ENCODE measurements around the gene ACTR6. TPM values are rescaled to one million over a fixed set of nuclear protein-coding genes. Genes with fewer than 3 reads are reported as not detected.

ACTR6 gene
- total RNA-seq (2013; cell fraction: nucleolus; rRNA removed), result 27.3 and 40.9 TPM in 2 replicates
- total RNA-seq (2014; rRNA removed), result 17.4 and 23.6 TPM in 2 replicates
- 38.4 and 40.2 TPM in 2 replicates for total RNA-seq (2014; rRNA removed; fragmentation: Illumina TruSeq; extraction: Trizol)
- 35.6 and 40.7 TPM in 2 replicates for total RNA-seq (2021)
- polyA plus RNA-seq (2011; ENCODE audit: low read depth), result 9.8 TPM
- 40.2 and 70.8 TPM in 2 replicates for polyA plus RNA-seq (2011; rRNA removed)
- 13.8 and 19.5 TPM in 2 replicates for polyA plus RNA-seq (2011; cell fraction: cytosol; rRNA removed)
- 12.1 and 18.7 TPM in 2 replicates for polyA plus RNA-seq (2011; cell fraction: nucleus; rRNA removed)
- polyA plus RNA-seq (2012), result 17.9 and 29.4 TPM in 2 replicates
- polyA plus RNA-seq (2014; fragmentation: Illumina TruSeq; extraction: Trizol), result 37.2 and 47.4 TPM in 2 replicates
- polyA plus RNA-seq (2014; fragmentation: Nextera tagmentation; extraction: Ambion mirVana), result 10 to 100 TPM; 56.1 to 62.4 TPM
- 15.9 and 22.7 TPM in 2 replicates for polyA plus RNA-seq (2014; rRNA removed)
- polyA plus RNA-seq (2016; fragmentation: Nextera tagmentation; extraction: Ambion mirVana), result 10 to 100 TPM; 45.6 to 48.5 TPM
- 7.2 and 8.9 TPM in 2 replicates for polyA minus RNA-seq (2011; rRNA and poly(A)+ RNA removed)
- 4.0 and 5.9 TPM in 2 replicates for polyA minus RNA-seq (2011; cell fraction: cytosol; rRNA and poly(A)+ RNA removed)
- 9.1 and 12.2 TPM in 2 replicates for polyA minus RNA-seq (2011; cell fraction: nucleus; rRNA and poly(A)+ RNA removed)
- Bru-seq, nascent RNA, result percentile 81 among the genes with signal in this experiment
- percentile 76 among the genes with signal in this experiment for BruChase-seq, experiment 1, labeled RNA remaining after a 6-hour chase
- percentile 80 among the genes with signal in this experiment for BruChase-seq, experiment 2, labeled RNA remaining after a 2-hour chase
- long read RNA-seq, experiment 1, transcript ACTR6-201 (11 exons, 2,464 nt), result major isoform, 17 of 22 reads
- long read RNA-seq, experiment 1, partial matches to known transcripts, result 0 of 22 reads
- long read RNA-seq, experiment 1, other reads (novel, unspliced or antisense), result 1 of 22 reads
- long read RNA-seq, experiment 2, transcript ACTR6-204 (11 exons, 1,747 nt), result minor isoform, 6 of 154 reads
- long read RNA-seq, experiment 2, transcript ACTR6-212 (11 exons, 1,659 nt), result minor isoform, 5 of 154 reads
- long read RNA-seq, experiment 2, transcript ACTR6-201 (11 exons, 2,464 nt), result major isoform, 118 of 154 reads
- long read RNA-seq, experiment 2, partial matches to known transcripts, result 13 of 154 reads
- long read RNA-seq, experiment 2, other reads (novel, unspliced or antisense), result 11 of 154 reads

DNA sequence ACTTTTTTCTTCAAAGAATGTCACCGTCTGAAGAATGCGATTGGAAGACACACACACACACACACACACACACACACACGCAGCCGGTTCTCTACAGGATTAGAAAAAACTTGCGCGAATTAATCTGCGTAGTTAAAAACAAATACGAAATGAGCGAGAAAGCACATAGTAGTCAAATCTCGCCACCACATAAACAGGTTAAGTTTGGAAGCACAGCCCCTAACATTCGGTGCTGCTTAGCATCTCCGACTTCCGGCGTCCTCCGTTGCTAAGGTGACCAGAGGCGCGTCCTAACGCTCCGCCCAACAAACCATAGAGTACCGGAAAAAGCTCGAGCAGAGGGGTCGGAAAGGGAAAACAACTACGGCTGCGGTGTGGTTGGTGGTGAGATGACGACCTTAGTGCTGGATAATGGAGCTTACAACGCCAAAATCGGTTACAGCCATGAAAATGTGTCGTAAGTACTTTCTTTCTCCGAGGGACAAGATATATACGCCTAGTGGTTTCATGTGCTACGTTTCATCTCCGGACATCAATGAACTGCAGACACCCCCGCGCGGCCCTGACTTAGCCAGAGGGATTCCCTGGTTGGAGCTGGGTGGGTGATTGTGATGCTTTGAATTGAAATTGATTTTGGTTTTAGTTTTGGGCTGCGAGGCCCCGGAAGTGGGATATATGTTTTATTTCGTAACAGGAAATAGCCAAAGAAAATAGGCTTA lies at the start of gene ACTR6:
ACTR6 (plus strand) TSS at position 353 of the 719 bp plus-strand sequence; CDS start at position 390, 37 bp downstream.
- Histone ChIP-seq H3K36me3 (ENCODE audit: control insufficient read depth in 2 of 2, insufficient read depth in 2 of 2, low read length in 1 of 2) (no peaks in the 10 kb centered on the region), H4K20me1 (ENCODE audit: control insufficient read depth, insufficient read depth) (no peaks in the 10 kb centered on the region), H3K79me2 (ENCODE audit: control insufficient read depth, insufficient read depth, low read length) (peaks cover 29% of the 10 kb centered on the region), H3K27ac (ENCODE audit: control insufficient read depth, insufficient read depth) (peak within 1 kb of the TSS; percentile 83), H3K4me1 (ENCODE audit: control insufficient read depth, insufficient read depth, low read length) (peaks cover 6% of the 10 kb centered on the region; the same call in 1 of the 2 replicates), H3K9ac (ENCODE audit: control insufficient read depth, insufficient read depth, low read length) (peak within 1 kb of the TSS; percentile 84), H2AFZ (ENCODE audit: control insufficient read depth, low read depth, low read length) (peak within 1 kb of the TSS; percentile 94), H3K4me3 (peak within 1 kb of the TSS; percentile 82), H3K4me2 (ENCODE audit: control insufficient read depth, insufficient read depth) (peak within 1 kb of the TSS; percentile 95), H3K27me3 (replicated peaks in 1 of 2; ENCODE audit: control insufficient read depth in 2 of 2, insufficient read depth in 2 of 2, low read length in 1 of 2) (no peaks in the 10 kb centered on the region), H3K9me3 (replicated peaks; ENCODE audit: control insufficient read depth, insufficient read depth, low read length) (no peaks in the 10 kb centered on the region)
- FAIRE-seq, result peak; percentile 98
- SMC1A ChIA-PET (ENCODE audit: uncharacterized antibody, unreplicated experiment), result interaction anchor here (0.6 to 1.5 kb wide), 8 partner anchors 14 to 204 kb away, joined by 3 to 4 read pairs (median 4); no protein-coding TSS in a partner anchor
- RAD21 ChIA-PET (ENCODE audit: unreplicated experiment), result interaction anchor here (0.5 to 1.3 kb wide), 8 partner anchors 37 to 342 kb away, joined by 3 to 6 read pairs (median 3); partner anchors contain the start of genes DEPDC4 and SCYL2
- DNase-seq (ENCODE audit: low read depth, low spot score), result peak; percentile 91
- intact Hi-C loops (cut with micrococcal nuclease; ENCODE audit: unreplicated experiment), result loop anchor here (1.0 to 2.0 kb wide), 3 partner anchors 38 to 66 kb away; partner anchors contain the start of genes BLTP3B, DEPDC4 and SCYL2
- ATAC-seq, result peak; percentile 87
- WGBS (ENCODE audit: insufficient coverage, insufficient replicate concordance, low lambda C conversion rate, missing lambda C conversion rate), result 1% methylated on average over 38 of the region's 38 CpGs
- BruUV-seq (replicated peaks), result TSS peak; percentile 95
- in situ Hi-C loops (cut with MboI), result no loop called here
- POLR2A ChIA-PET, result interaction anchor here (0.9 to 2.9 kb wide), 5 partner anchors 9 to 373 kb away, joined by 3 to 7 read pairs (median 4); partner anchors contain the start of genes DEPDC4, GAS2L3 and SCYL2
- CTCF ChIA-PET, result interaction anchor here (0.8 to 1.5 kb wide), 5 partner anchors 12 to 62 kb away, joined by 3 to 9 read pairs (median 3); no protein-coding TSS in a partner anchor
- TF ChIP-seq, protein P1, sequence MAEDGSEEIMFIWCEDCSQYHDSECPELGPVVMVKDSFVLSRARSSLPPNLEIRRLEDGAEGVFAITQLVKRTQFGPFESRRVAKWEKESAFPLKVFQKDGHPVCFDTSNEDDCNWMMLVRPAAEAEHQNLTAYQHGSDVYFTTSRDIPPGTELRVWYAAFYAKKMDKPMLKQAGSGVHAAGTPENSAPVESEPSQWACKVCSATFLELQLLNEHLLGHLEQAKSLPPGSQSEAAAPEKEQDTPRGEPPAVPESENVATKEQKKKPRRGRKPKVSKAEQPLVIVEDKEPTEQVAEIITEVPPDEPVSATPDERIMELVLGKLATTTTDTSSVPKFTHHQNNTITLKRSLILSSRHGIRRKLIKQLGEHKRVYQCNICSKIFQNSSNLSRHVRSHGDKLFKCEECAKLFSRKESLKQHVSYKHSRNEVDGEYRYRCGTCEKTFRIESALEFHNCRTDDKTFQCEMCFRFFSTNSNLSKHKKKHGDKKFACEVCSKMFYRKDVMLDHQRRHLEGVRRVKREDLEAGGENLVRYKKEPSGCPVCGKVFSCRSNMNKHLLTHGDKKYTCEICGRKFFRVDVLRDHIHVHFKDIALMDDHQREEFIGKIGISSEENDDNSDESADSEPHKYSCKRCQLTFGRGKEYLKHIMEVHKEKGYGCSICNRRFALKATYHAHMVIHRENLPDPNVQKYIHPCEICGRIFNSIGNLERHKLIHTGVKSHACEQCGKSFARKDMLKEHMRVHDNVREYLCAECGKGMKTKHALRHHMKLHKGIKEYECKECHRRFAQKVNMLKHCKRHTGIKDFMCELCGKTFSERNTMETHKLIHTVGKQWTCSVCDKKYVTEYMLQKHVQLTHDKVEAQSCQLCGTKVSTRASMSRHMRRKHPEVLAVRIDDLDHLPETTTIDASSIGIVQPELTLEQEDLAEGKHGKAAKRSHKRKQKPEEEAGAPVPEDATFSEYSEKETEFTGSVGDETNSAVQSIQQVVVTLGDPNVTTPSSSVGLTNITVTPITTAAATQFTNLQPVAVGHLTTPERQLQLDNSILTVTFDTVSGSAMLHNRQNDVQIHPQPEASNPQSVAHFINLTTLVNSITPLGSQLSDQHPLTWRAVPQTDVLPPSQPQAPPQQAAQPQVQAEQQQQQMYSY (CRISPR knock-in tag; IDR thresholded peaks at IDR 0.05), result no peak
- TF ChIP-seq, protein P2, sequence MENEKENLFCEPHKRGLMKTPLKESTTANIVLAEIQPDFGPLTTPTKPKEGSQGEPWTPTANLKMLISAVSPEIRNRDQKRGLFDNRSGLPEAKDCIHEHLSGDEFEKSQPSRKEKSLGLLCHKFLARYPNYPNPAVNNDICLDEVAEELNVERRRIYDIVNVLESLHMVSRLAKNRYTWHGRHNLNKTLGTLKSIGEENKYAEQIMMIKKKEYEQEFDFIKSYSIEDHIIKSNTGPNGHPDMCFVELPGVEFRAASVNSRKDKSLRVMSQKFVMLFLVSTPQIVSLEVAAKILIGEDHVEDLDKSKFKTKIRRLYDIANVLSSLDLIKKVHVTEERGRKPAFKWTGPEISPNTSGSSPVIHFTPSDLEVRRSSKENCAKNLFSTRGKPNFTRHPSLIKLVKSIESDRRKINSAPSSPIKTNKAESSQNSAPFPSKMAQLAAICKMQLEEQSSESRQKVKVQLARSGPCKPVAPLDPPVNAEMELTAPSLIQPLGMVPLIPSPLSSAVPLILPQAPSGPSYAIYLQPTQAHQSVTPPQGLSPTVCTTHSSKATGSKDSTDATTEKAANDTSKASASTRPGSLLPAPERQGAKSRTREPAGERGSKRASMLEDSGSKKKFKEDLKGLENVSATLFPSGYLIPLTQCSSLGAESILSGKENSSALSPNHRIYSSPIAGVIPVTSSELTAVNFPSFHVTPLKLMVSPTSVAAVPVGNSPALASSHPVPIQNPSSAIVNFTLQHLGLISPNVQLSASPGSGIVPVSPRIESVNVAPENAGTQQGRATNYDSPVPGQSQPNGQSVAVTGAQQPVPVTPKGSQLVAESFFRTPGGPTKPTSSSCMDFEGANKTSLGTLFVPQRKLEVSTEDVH (IDR thresholded peaks at IDR 0.05; ENCODE audit: low read depth, partially characterized antibody), result peak; percentile 62
- peak; percentile 89 for TF ChIP-seq MLLT1 (IDR thresholded peaks at IDR 0.05)
- 0 out of 2 replicates have a peak, but pooled peaks have one; percentile 23 for TF ChIP-seq IRF4 (IDR thresholded peaks at IDR 0.05; ENCODE audit: low read depth, low read length)
- TF ChIP-seq ZNF217 (IDR thresholded peaks at IDR 0.05), result no peak
- TF ChIP-seq BRCA1 (IDR thresholded peaks at IDR 0.05; ENCODE audit: low read depth, low read length), result no peak
- TF ChIP-seq, protein P3, sequence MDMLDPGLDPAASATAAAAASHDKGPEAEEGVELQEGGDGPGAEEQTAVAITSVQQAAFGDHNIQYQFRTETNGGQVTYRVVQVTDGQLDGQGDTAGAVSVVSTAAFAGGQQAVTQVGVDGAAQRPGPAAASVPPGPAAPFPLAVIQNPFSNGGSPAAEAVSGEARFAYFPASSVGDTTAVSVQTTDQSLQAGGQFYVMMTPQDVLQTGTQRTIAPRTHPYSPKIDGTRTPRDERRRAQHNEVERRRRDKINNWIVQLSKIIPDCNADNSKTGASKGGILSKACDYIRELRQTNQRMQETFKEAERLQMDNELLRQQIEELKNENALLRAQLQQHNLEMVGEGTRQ (IDR thresholded peaks at IDR 0.05; ENCODE audit: borderline replicate concordance, low read depth, low read length), result no peak

All from GM12878 (cell line).